GM15510 (cell line): ENCODE measurements around the gene MYLK.

Experiments
- POLR2A ChIP-seq: IDR thresholded peaks from 3 replicates; pipeline ENCODE4 v1.6.1; 2011; ENCODE audit warnings: borderline replicate concordance; ENCODE audit not compliant: insufficient read length; ENCODE audit errors: extremely low read depth

The MYLK gene

DNA sequence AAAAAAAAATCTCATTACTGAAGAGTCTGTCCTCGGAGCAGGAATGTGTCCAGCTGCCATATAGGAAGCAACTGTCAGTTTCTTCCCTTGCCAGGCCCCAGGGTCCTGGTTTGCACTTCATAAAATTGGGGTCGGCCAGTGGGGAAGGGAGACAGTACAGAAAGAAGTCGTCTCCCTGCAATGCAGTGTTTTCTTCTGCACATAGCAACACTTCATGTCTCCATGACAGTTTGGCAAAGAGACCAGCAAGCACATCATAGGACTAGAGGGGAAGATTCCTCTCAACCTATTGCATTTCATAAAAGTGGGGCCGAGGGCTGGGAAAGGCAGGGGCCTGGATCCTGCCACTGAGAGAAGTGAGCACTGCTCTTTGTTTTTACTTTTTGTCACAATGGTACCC is 161.1 kb downstream of the MYLK start:
- no peak for TF ChIP-seq POLR2A

DNA sequence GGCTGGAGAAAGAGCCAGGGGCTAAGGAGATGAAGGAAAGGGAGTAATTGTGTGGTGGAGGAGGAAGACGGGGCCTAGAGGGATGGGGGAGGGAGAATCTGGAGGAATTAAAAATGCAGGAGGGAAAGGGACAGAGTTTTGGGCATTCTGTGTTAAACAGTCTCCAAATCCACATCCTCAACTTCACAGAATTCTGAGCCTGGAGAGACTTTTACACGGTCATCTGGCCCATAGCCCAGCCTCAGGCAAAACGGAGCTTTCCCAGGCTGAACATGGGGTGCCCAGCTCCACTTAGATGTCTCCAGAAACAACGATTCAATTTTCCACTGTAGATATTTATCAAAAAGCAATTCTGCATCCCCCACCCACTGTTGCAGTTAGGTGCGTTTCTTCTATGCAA is 161.7 kb downstream of the MYLK start:
- no peak for TF ChIP-seq POLR2A

DNA sequence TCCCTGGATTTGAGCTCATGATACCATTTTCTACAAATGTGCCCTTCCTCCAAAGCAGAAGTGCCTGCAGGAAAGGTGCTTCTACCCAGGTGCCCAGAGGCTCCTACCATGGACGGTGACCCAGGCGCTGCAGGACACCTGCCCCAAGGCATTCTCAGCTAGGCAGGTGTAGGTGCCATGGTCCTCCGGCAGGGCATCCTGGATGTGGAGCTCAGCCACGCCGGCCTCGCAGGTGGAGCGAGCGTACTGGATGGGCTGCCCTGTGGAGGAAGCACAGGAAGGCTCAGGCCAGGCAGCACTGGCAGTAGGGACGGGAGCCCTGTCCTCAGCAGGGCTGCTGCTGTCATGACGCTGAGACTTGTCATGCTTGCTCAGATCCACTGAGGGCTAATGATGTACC is 162.1 kb downstream of the MYLK start:
- TF ChIP-seq POLR2A = no peak

DNA sequence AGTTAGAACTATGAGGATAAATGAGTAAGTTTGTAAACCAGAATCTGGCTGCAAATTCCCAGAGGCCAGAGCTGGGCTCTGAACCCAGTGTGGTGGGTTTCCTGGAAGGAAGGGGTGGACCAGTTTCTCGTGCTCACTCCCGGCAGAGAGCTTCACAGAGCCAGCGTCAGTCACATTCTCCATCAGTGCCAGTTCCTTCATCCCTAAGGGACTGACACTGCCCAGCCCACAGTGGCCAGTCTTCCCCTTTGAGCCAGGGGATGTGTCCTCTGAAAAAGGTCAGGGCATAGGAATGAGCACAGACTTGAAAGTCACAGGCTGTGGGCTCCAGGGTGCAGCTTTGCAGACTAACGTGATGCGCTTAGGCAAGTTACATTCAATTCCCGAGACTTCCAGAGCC is 163.5 kb downstream of the MYLK start:
- TF ChIP-seq POLR2A = no peak

DNA sequence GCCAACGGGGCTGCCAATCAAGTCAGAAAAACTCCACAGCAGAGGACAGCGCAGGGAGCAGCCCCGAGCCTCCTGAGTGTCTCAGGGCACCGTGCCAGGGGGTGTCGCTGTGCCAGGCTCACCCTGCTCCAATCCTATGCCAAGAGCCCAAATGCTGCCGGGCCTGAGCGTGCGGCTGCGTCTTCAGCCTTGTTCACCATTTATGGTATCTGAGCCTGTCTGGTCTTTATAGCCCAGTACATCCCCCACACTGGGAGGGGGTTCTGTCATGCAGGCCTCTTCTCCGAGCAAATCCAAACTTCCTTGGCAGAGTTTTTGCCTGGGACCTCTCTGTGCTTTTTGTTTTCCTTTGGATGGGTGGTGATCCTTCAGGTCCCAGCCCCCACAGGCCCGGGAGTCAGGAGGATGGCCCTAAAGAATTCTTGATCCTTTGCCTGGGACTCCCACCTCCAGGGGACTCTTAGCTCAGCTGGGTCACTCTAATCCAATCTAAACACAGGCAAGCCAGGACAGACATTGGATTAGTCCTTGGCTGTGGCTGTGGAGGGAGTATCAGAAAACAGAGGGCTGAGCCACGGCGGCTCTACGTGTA is 164.2 kb downstream of the MYLK start:
- no peak for TF ChIP-seq POLR2A

DNA sequence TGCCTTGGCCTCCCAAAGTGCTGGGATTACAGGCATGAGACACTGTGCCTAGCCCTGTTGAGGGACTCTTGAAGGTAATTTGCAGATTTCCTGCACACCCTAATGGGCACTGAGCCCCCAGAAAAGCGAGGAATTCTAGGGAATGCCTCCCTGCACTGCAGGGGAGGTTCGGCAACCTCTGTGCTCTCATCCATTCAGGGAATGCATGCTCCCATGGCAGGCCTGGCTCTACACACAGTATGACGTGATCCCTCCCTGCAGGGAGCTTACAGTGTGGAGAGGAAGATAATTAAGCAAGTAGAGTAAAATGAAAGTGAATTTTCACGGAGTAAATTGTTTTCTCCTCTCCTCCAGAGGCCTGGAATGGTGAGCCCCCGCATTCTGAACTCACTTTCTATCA is 166.0 kb downstream of the MYLK start:
- TF ChIP-seq POLR2A = no peak

DNA sequence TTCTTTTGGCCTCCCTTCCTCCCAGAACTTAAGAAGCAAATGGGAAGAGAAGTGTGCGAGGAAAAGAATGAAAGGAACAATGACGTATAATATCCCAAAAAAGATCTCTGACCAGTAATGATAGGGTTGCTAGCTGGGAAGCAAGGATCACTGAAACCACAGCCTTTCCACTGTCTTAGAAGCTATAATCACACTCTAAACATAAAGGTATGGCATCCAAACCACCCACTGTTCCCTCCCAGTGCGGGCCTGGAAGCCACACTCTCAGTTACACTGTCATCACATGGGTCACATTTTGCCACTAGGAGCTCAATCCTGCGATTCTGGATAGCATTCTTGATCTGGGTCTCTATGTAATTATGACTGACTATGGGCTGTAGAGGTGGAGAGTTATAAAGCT is 167.7 kb downstream of the MYLK start:
- no peak for TF ChIP-seq POLR2A

DNA sequence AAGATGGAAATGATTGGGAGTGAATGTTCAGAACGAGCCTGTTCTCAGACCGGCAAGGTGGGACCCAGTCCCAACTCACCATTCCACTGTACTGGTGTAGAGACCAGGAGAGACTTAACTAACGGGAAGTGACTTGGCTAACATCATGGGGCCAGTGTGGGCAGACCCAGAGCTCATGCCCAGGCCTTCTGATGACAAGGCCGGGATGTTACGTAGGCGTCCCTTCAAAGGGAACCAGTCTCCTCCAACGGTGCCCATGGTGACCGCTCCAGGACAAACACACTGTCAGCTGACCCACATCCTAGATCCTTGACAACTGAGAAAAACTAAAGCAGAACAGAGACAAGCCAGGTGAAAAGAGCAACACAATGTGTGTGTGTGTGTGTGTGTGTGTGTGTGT is 170.9 kb downstream of the MYLK start:
- TF ChIP-seq POLR2A = no peak

DNA sequence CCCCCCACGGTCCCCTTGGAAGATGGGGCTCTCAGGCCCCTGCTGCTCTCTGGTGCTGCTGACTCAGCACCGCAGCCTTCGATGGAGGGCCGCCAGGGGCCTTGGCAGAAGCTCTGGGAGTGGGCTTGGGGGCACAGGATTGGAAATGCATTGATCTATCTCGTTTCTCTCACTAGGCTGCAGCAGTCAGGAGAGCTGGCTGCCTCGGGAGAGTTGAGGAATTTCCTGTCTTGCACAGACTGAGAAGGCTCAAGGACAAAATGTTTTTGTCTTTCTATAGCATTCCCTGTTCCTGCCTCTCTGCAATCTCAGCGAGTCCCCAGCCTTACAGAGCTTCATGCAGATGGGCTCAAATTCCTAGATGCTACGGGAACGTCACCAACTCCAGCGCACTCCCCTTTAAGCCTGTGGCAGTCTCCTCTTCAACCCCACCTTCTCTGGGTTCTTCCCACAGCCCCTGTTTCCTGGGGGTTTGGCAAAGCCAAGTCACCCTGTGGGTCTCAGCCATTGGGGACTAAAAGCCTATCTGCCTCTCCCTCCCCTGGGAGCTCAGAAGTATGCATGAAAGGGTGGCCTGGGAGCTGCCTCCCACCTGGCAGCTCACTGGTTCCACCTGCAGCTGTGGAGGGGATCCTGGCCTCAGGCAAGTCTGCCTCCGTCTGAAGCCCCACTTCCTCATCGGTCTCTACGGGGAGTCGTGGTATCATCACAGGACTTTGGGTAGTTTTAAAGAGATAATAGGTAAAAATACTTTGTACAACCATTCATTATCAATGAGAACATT is 171.9 kb downstream of the MYLK start:
- TF ChIP-seq POLR2A = no peak

DNA sequence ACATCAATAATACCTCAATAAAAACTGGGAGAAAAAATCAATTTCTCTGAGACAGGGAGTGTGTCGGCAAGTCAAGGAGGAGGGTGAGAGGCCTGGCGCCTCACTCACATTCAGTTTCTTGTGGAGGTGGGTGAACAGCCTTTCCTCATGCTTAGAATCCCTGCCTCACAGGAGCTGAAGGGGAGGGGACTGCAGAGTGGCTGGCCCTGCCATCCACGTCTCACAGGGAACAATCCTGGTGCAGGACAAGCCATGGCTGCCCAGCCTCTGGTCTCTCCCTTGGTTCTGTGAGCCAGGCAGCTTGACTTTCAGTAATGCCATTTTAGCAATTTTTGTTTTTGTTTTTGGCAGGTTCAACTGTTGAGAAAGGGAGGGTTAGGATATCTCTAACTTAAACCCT is 172.8 kb downstream of the MYLK start:
- TF ChIP-seq POLR2A = no peak

DNA sequence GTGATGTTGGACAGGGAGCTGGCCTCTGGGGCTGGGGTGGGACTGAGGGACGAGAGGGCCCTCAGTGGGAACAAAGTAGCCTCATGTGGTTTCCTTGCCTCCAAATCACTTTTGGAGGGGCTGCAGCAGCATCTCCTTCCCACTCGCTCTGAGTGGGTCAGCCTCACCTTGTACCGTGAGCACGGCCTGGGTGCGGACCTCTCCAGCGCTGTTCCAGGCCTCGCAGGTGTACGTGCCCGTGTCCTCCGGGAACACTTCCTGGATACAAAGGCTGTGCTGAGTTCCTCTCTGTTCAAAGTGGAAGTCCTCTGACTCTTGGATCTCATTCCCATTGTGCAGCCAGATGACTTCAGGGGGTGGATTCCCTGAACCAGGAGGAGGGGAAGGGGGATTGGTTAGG is 175.6 kb downstream of the MYLK start:
- no peak for TF ChIP-seq POLR2A

DNA sequence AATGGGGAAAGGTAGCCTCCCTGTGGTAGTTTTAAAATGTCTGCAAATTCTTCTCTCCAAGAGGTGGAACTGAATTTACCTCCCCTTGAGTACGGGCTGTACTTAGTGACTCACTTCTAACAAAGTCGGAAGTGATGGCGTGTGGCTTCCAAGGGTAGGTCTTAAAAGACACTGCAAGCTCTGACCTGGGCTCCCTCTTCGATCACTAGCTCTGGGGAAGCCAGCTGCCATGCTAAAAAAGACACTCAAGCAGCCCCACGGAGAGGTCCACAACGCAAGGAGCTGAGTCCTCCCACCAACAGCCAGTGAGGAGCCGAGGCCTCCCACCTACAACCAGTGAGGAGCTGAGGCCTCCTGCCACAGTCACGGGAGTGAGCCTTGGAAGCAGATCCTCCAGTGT is 177.3 kb downstream of the MYLK start:
- no peak for TF ChIP-seq POLR2A

DNA sequence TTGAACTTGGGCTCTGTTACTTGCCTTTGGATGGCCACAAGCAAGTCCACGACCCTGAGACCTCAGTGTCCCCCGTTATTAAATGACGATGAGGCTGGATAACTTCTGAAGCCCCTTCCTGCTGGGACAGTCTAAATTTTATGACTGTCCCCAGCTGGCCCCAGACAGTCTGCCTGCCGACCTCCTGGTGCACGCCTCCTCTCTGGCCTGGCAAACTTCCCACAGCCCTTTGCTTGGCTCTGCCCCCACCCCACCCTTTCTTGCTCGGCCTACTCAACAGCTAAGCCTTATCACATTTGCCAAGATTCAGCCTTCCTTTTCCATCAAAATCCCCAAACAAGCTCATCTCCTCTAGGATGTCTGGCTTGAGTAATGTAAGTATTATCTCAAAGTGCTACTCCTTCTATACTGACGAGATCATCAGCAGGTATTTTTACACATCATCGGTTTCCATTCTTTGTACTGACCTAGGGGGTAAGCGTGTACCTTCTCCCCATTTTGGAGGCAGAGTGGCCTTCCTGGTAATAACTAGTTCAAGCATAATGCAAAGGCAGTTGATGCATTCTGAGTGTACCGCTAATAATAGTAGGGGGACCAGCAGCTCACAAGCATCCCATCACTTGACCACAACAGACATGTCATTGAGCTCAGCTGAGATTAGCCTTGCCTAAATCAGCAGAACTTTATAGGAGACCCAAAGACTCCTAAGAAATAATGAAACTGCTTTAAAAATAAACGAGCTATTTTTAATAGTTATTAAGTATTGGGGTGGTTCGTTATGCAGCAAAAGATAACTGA is 178.4 kb downstream of the MYLK start:
- TF ChIP-seq POLR2A = no peak

DNA sequence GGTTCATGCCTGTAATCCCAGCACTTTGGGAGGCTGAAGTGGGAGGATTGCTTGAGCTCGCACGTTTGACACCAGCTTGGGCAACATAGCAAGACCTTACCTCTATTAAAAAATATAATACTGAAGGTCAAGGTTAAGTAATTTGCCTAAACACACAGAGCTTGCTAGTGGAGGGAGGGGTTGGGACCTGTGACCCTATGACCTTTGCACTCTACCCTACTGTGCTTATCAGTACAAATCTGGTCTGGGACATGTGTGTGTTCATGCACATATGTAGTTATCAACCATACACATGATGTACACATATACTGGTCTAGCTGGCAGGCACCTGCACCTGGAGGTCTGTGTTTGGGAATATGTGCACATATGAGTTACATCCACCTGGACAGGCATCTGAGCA is 181.4 kb downstream of the MYLK start:
- TF ChIP-seq POLR2A = no peak
